Measurements from ENCODE around the gene SLC44A5.

Gene SLC44A5

GRCh38 chr1:75559800-75560199, 51.1 kb downstream of the SLC44A5 start:
- Histone ChIP-seq H3K9me3 (ENCODE audit: control insufficient read depth in 5 of 5, low read length in 5 of 5) (peaks cover 0 to 4% (median 0%) of the 10 kb centered on the region in 5 donors), H3K4me3 (ENCODE audit: low read depth in 1 of 5, low read length in 5 of 5) (no peak overlapping the region), H3K27ac (ENCODE audit: low read depth, low read length) (no peak overlapping the region), H3K4me1 (ENCODE audit: control insufficient read depth in 5 of 5, insufficient read depth in 5 of 5, low read length in 5 of 5) (no peaks in the 10 kb centered on the region), H3K9ac (ENCODE audit: low read length in 5 of 5) (no peak overlapping the region), H3K27me3 (ENCODE audit: control insufficient read depth in 5 of 5, insufficient read depth in 4 of 5, low read length in 5 of 5) (no peaks in the 10 kb centered on the region), H3K36me3 (ENCODE audit: control insufficient read depth in 5 of 5, insufficient read depth in 5 of 5, low read length in 5 of 5) (no peaks in the 10 kb centered on the region)

DNA sequence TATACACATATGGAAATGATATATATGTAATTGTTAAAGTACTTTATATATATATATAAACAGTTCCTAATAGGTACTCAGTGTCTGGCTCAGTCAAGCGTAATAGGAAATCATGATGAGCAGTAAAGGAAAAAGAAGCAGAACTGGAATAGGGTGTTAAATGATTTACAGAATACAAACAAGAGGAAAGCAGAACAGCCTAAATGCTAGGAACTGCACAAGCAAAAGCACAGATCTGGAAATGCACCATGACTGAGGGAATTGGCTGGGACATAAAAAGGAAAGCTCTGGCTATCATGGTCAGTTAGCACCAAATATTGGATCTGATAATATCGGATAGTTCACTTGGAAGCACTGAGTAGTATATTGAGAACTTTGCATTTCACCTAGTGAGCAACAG, 51.8 kb downstream of the SLC44A5 start:
- H3K36me3 ChIP-seq (ENCODE audit: control insufficient read depth in 5 of 5, insufficient read depth in 5 of 5, low read length in 5 of 5) = no peaks in the 10 kb centered on the region
- H3K27ac ChIP-seq (ENCODE audit: low read depth, low read length) = no peak overlapping the region
- no peaks in the 10 kb centered on the region for H3K27me3 ChIP-seq (ENCODE audit: control insufficient read depth in 5 of 5, insufficient read depth in 4 of 5, low read length in 5 of 5)
- peaks cover 0 to 4% (median 0%) of the 10 kb centered on the region in 5 donors for H3K9me3 ChIP-seq (ENCODE audit: control insufficient read depth in 5 of 5, low read length in 5 of 5)
- no peak overlapping the region for H3K9ac ChIP-seq (ENCODE audit: low read length in 5 of 5)
- H3K4me1 ChIP-seq (ENCODE audit: control insufficient read depth in 5 of 5, insufficient read depth in 5 of 5, low read length in 5 of 5) = no peaks in the 10 kb centered on the region
- H3K4me3 ChIP-seq (ENCODE audit: low read depth in 1 of 5, low read length in 5 of 5) = no peak overlapping the region

DNA sequence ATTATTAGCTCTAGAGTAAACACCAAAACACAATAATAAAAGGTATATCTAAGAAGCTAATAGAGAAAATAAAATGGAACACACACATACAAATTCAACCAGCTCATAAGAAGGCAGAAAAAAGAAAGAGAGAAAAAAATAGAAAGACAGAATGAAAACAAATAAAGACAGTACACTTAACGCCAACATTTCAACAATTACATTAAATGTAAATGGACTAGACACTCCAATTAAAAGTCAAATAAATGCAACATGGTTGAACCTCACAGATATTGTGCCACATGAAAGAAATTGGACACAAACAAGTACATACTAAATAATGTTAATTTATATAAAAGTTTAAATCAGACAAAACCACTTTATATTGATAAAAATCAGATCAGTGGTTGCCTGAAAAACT, 56.0 kb downstream of the SLC44A5 start:
- Histone ChIP-seq H3K9me3 (ENCODE audit: control insufficient read depth in 5 of 5, low read length in 5 of 5) (peaks cover 0 to 4% (median 0%) of the 10 kb centered on the region in 5 donors), H3K27ac (ENCODE audit: low read depth, low read length) (no peak overlapping the region), H3K4me3 (ENCODE audit: low read depth in 1 of 5, low read length in 5 of 5) (no peak overlapping the region), H3K4me1 (ENCODE audit: control insufficient read depth in 5 of 5, insufficient read depth in 5 of 5, low read length in 5 of 5) (no peaks in the 10 kb centered on the region), H3K27me3 (ENCODE audit: control insufficient read depth in 5 of 5, insufficient read depth in 4 of 5, low read length in 5 of 5) (no peaks in the 10 kb centered on the region), H3K9ac (ENCODE audit: low read length in 5 of 5) (no peak overlapping the region), H3K36me3 (ENCODE audit: control insufficient read depth in 5 of 5, insufficient read depth in 5 of 5, low read length in 5 of 5) (no peaks in the 10 kb centered on the region)

- Histone ChIP-seq H3K4me3 (ENCODE audit: low read depth in 1 of 5, low read length in 5 of 5) (no peak overlapping the region), H3K9ac (ENCODE audit: low read length in 5 of 5) (no peak overlapping the region), H3K27ac (ENCODE audit: low read depth, low read length) (no peak overlapping the region), H3K27me3 (ENCODE audit: control insufficient read depth in 5 of 5, insufficient read depth in 4 of 5, low read length in 5 of 5) (no peaks in the 10 kb centered on the region), H3K4me1 (ENCODE audit: control insufficient read depth in 5 of 5, insufficient read depth in 5 of 5, low read length in 5 of 5) (no peaks in the 10 kb centered on the region), H3K36me3 (ENCODE audit: control insufficient read depth in 5 of 5, insufficient read depth in 5 of 5, low read length in 5 of 5) (no peaks in the 10 kb centered on the region), H3K9me3 (ENCODE audit: control insufficient read depth in 5 of 5, low read length in 5 of 5) (peaks cover 0 to 4% (median 0%) of the 10 kb centered on the region in 5 donors)
These were observed 56.7 kb downstream of the SLC44A5 start for GRCh38 chr1:75554181-75554580.

DNA sequence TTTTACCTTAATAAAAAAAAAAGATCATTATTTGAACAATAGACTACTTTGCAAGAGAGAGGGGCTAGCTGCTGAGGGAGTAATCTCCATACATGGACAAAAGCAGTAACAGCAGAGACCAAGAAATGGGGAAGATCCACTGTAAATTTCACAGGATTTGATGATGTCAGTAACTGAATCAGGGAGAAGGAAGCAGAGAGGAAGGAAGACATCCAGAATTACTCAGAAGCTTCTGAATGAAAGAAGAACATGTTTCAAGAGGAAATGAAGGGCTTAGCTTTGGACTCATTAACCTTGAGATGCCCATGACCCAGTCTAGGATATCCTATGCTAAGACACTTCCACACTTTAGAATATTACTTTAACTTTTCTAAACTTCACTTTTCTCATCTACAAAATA, 60.4 kb downstream of the SLC44A5 start:
- Histone ChIP-seq H3K27ac (ENCODE audit: low read depth, low read length) (no peak overlapping the region), H3K4me3 (ENCODE audit: low read depth in 1 of 5, low read length in 5 of 5) (no peak overlapping the region)

DNA sequence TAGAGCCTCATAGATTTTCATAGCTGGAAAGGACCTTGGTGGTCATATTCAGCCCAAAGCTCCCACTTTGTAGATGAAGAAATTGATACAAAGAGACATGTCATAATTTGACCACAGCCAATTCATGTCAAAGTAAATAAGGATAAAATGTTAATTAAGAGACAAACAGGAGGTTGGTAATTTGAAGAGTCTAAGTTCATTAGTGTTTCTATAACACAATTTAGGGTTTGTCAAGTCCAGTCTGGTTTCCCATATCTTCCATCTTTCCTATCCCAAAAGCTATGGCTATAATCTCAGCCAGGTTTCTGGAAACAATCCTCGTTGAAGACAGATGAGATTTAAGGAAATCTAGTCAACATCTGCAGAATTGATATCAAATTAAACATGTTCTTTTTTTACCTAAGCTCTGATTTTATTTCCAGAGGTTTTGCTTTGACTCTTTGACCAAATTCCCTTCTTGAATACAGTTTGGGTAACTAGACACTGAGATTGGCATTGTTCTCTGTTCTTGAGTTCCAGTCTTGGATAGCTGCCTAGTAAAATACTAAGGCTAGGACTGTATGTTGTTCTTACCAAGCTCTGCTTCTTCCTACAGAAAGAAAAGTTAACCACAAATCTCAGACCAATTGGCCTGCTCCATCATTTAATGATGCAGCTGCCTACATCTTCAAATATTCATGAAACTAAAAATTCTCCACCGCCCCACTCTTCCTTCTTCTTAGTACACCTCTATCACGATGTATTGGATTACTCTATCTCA, 62.0 kb downstream of the SLC44A5 start:
- no peaks in the 10 kb centered on the region for H3K36me3 ChIP-seq (ENCODE audit: control insufficient read depth in 5 of 5, insufficient read depth in 5 of 5, low read length in 5 of 5)
- H3K4me3 ChIP-seq (ENCODE audit: low read depth in 1 of 5, low read length in 5 of 5) = no peak overlapping the region
- no peaks in the 10 kb centered on the region for H3K27me3 ChIP-seq (ENCODE audit: control insufficient read depth in 5 of 5, insufficient read depth in 4 of 5, low read length in 5 of 5)
- H3K9me3 ChIP-seq (ENCODE audit: control insufficient read depth in 5 of 5, low read length in 5 of 5) = no peaks in the 10 kb centered on the region
- H3K27ac ChIP-seq (ENCODE audit: low read depth, low read length) = no peak overlapping the region
- H3K4me1 ChIP-seq (ENCODE audit: control insufficient read depth in 5 of 5, insufficient read depth in 5 of 5, low read length in 5 of 5) = no peaks in the 10 kb centered on the region
- no peak overlapping the region for H3K9ac ChIP-seq (ENCODE audit: low read length in 5 of 5)

More for the DNA sequence above, 60.4 kb downstream of the SLC44A5 start:
- Histone ChIP-seq H3K4me1 (ENCODE audit: control insufficient read depth in 5 of 5, insufficient read depth in 5 of 5, low read length in 5 of 5) (no peaks in the 10 kb centered on the region), H3K9me3 (ENCODE audit: control insufficient read depth in 5 of 5, low read length in 5 of 5) (peaks cover 0 to 3% (median 0%) of the 10 kb centered on the region in 5 donors), H3K27me3 (ENCODE audit: control insufficient read depth in 5 of 5, insufficient read depth in 4 of 5, low read length in 5 of 5) (no peaks in the 10 kb centered on the region), H3K36me3 (ENCODE audit: control insufficient read depth in 5 of 5, insufficient read depth in 5 of 5, low read length in 5 of 5) (no peaks in the 10 kb centered on the region), H3K9ac (ENCODE audit: low read length in 5 of 5) (no peak overlapping the region)

DNA sequence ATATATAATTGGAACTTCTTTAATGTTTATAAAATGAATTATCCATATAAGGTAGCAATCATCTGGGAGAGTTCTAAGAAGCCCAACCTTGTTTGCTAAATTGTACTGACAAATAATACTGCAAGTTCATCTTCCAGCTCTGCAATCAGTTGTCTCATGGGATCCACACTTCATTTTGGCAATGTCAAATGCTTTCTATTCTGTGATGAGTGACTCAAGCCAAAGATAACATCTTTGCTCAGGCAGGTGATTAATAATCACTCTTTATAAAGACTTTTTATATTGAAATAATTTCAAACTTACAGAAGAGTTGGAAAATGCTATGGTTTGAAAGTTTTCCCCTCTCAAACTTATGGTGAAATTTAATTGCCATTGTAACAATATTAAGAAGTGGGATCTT, 67.2 kb downstream of the SLC44A5 start:
- H3K4me3 ChIP-seq (ENCODE audit: low read depth in 1 of 5, low read length in 5 of 5) = no peak overlapping the region
- H3K4me1 ChIP-seq (ENCODE audit: control insufficient read depth in 5 of 5, insufficient read depth in 5 of 5, low read length in 5 of 5) = no peaks in the 10 kb centered on the region
- no peak overlapping the region for H3K9ac ChIP-seq (ENCODE audit: low read length in 5 of 5)
- no peaks in the 10 kb centered on the region for H3K27me3 ChIP-seq (ENCODE audit: control insufficient read depth in 5 of 5, insufficient read depth in 4 of 5, low read length in 5 of 5)
- H3K9me3 ChIP-seq (ENCODE audit: control insufficient read depth in 5 of 5, low read length in 5 of 5) = no peaks in the 10 kb centered on the region
- no peak overlapping the region for H3K27ac ChIP-seq (ENCODE audit: low read depth, low read length)
- H3K36me3 ChIP-seq (ENCODE audit: control insufficient read depth in 5 of 5, insufficient read depth in 5 of 5, low read length in 5 of 5) = no peaks in the 10 kb centered on the region

DNA sequence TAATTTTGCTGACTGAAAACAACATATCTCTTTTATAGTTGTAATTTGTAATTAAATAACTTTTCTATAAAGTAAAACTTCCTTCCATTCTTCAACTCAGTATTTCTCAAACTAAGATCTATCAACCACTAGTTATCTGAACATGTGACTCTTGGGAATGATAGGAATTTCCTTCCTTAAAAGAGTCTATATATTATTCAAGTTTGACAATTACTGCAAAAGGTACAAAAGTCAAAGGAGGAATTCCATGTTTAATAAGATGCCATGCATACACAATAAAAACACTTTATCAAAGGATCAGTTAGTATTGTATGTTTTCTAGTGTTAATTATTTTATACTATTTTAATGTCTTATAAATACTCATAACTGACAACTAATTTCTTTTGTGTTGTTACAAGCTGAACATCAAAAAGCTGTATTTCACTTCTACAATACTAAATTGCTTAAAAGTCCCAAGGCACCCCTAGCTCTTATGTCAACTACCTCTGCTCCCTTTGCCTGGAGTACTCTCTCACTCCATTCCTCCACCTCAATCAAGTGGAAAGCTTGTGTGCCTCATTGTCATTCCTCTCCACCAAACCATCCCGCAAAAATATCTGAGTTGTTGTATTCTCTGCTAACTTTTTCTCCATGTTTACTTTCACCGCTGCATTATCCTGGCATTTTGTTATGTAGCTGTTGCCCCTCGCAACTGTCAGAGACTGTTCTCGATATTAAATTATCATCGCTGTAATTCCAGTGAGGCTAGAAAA, 67.9 kb downstream of the SLC44A5 start:
- Histone ChIP-seq H3K4me1 (ENCODE audit: control insufficient read depth in 5 of 5, insufficient read depth in 5 of 5, low read length in 5 of 5) (no peaks in the 10 kb centered on the region), H3K27ac (ENCODE audit: low read depth, low read length) (no peak overlapping the region), H3K9me3 (ENCODE audit: control insufficient read depth in 5 of 5, low read length in 5 of 5) (no peaks in the 10 kb centered on the region), H3K4me3 (ENCODE audit: low read depth in 1 of 5, low read length in 5 of 5) (no peak overlapping the region), H3K27me3 (ENCODE audit: control insufficient read depth in 5 of 5, insufficient read depth in 4 of 5, low read length in 5 of 5) (no peaks in the 10 kb centered on the region), H3K9ac (ENCODE audit: low read length in 5 of 5) (no peak overlapping the region), H3K36me3 (ENCODE audit: control insufficient read depth in 5 of 5, insufficient read depth in 5 of 5, low read length in 5 of 5) (no peaks in the 10 kb centered on the region)

DNA sequence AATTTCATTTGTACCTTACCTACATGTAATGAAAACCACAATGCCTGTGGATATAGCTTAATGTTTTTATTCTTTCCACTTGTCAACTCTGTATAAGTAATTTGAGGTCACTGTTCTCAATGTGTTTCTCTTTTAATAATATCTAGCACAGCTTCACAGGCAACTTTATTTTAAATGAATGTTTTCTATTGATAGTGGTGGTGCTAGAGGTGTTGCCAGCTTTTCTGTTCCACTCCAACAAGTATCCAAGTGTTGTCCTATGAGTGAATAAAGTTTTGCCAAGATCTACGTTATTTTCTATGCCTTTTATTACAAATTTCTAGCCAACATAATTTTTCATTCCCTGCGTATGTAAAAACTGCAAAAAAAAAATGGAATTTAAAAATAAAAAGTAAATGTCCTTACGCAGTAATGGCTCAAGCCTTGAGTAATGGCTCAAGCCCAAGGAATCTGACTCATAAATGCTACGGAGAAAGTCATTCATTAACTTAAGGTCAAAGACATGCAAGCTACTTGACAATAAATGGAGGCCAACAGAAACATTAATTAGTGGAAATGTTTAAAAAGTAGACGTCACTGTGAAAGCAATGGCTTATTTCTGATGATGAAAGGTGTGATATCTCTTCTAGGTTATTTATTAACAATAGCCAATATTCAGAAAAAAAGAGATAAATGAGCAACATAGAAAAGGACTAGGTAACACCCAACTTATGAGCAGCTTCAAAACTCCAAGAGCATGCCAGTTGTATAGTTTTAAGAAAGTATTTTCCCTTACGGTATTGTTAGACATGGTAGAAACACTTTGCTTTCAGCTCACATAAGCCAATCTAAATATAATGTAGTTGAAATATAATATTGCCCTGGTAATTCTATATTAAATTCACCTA, 71.4 kb downstream of the SLC44A5 start:
- Histone ChIP-seq H3K27me3 (ENCODE audit: control insufficient read depth in 5 of 5, insufficient read depth in 4 of 5, low read length in 5 of 5) (peaks cover 0 to 2% (median 0%) of the 10 kb centered on the region in 5 donors), H3K27ac (ENCODE audit: low read depth, low read length) (no peak overlapping the region), H3K4me1 (ENCODE audit: control insufficient read depth in 5 of 5, insufficient read depth in 5 of 5, low read length in 5 of 5) (no peaks in the 10 kb centered on the region), H3K4me3 (ENCODE audit: low read depth in 1 of 5, low read length in 5 of 5) (no peak overlapping the region), H3K9ac (ENCODE audit: low read length in 5 of 5) (no peak overlapping the region), H3K36me3 (ENCODE audit: control insufficient read depth in 5 of 5, insufficient read depth in 5 of 5, low read length in 5 of 5) (no peaks in the 10 kb centered on the region), H3K9me3 (ENCODE audit: control insufficient read depth in 5 of 5, low read length in 5 of 5) (no peaks in the 10 kb centered on the region)

All from subcutaneous abdominal adipose tissue (tissue), 5 donors.